HG02759 (cell line): ENCODE data around the gene LDLRAD3.
"Not testable (repeated sequence)": the region's sequence is repeated elsewhere in the genome, so short reads cannot be mapped to it uniquely, and the experiment has no call there.

Experiments
- ATAC-seq: cut with Tn5 transposase; IDR thresholded peaks from one replicate; pipeline ENCODE4 v1.9.1; 2021; ENCODE audit warnings: mild to moderate bottlenecking, moderate library complexity; ENCODE audit not compliant: unreplicated experiment

LDLRAD3 gene

DNA sequence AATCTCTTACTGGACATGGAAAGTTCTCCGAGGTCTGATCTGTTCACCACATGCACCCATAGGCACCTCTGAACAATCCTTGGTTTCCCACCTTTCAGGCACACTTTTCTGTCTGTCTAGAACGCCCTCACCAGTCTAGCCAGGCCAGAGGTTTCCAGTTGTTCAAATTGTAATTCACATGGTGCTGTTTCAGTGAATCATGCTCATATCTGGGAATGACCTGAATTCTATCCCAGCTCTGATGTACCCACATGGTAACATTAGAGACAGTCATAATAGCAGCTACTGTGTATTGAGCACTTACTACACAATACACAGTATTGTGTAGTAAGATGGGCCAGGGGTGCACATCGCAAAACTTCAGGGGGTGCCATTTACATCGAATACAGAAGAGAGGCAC is 207.1 kb downstream of the LDLRAD3 start:
- ATAC-seq: no peak

DNA sequence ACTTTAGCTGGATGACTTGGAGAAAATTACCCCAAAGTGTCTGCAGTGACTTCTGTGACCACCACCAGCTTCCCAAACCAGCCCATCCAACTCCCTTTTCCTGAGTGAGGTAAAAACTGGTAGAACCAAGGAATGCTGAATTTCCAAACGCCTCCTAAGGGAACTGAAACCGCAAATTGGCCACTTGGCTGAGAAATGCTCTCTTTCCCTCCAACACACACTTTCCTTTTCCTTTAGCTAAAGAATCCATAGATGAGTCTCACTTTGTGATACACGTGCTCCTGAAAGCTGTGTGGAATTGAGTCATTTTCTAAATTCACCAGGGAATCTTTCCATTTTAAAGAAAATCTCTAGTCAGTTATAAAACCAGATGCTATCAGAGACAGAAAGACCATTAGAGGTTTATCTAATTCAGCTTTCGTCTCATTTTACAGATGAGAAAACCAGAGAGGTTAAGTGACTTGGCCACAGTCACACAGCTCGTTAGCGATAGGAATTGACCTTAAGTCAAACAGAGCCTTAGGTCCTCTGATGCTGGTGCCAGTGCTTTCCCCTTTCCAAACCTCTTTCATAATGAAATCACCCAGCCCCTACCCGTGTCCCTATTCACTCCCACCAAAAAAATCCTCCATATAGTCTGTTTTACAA is 208.2 kb downstream of the LDLRAD3 start:
- no peak for ATAC-seq

DNA sequence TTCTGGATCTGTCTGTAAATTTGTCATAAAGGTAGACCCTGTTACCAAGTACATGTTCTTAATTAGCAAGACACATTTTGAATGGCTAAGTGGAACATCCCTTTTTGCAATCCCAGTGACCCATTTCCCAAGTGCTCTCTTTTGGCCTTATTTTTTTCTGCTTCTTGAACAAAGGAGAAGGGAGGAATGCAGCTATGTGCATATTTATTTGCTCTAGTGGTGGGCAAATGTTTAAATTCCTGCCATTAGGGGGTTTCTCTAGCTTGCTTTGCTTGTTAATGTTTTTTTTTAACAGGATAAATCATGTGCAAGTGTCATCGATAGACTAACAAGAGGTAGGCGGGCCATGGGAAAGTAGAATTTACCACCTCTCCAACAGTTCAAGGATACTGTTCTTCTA is 209.7 kb downstream of the LDLRAD3 start:
- ATAC-seq: no peak

DNA sequence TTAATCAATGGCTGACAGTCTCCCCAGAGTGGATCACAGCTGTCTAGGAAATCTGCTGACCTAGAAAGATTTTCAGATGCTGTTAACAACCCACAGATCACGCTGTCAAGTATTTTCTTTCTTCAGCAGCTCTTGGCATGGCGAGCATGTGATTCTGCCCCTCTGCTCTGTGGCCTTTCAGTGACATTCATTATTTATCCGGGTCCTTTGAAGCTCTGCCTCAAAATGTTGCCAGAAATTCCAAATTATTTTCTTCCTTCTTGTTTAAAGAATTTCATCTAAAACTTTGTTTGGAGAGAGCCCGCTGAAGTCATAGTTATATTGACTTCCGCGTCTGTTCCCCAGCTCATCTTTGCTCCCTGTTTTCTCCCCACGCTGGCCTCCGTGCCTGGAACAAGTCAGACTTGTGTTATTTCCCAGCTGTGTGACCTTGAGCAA is 211.3 kb downstream of the LDLRAD3 start:
- no peak for ATAC-seq

DNA sequence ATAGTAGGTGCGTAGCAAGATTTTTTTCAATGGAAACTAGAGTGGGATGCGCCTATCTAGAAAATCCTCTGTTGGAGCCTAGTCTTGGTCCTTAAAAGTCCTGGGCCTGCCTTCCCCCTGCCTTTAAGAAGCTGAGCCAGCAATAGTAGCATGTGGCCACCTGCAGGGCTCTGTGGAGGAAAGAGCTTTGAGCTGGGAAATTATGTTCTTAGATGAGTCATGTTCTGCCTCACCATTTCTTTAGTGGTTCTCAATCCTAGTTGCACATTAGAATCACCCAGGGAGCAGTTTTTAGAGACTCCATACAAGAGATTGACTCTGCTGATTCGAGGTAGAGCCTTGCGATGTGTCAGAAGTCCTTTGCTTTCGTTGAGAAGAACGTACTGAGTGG is 211.9 kb downstream of the LDLRAD3 start:
- ATAC-seq: no peak

DNA sequence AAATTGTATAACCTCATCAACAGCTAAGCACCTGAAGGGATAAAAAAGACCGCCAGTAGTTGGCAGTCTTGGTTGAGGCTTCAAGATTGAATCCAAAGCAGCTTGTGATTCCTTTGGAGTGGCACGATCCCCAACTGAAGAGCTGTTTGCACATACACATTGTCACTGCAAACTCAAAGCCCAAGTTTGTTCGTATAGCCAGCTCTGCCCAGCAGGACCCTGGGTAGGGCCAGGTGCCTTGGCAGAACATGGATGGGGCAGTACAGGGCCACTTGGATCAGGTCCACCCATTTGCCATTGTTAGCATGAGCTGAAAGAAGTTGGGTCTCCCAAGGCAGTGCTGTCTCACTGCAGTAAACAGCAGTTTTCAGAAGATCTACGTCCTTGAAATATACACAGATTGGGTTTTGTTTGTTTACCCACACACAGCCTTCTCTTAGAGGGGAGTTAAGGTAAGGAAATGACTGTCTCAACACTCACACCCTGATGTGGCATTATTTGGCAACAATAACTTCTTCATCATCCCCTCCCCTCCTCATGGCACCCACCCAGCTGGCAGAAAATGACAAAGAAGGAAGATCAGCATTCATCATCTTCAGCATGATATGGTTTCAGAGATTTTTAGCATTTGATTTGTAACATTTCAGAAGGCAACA is 212.4 kb downstream of the LDLRAD3 start:
- ATAC-seq: no peak

DNA sequence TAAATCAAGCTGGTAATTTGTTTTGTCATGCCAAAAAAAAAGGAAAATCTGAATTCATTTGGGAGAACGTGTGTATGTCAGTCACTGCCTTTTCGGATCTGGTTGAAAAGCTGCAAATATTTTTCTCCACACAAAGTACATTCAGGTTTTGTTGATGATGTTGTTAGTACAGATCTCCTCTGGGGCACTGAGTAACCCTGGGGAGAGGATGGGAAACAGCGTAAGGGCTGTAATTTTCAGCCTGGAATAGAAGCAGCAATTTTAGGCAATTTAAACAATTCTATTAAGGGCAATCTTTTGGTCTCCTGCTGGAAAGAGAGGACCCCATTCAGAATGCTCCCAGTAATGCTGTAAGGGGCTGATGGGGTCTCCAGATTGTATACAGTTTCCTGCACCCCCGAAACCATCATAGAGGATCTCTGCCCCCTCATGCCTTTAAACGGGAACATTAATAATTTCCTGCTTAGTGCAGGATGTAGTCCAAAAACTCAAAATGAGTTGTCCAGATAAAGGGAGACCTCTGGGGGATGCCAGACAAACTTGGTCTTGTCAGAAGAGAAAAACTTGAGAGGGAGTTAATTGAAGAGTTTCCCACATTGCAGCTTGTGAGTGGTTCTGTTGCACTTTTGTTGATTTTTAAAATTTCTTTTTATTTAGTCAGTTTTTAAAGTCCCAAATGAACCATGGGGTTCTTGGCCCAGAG is 213.1 kb downstream of the LDLRAD3 start:
- ATAC-seq: no peak

DNA sequence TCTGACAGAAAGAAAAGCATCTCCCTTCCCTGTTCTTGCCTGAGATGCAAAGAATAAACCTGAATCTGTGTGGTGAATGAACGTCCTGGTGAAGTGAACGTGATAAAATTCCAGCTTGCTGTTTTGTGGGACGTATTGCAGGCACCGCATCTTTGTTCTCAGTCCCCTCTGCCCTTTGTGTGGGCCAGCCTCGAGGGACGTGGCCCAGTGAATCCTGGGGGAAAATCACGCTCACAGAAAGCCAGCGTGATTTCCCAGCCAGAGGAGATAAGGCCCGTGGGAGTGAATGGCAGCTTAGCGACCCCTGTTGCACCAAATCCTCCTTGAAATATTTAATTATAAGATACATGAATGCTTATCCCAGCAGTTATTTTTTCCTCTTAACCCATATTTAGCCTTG is 216.2 kb downstream of the LDLRAD3 start:
- ATAC-seq: no peak

DNA sequence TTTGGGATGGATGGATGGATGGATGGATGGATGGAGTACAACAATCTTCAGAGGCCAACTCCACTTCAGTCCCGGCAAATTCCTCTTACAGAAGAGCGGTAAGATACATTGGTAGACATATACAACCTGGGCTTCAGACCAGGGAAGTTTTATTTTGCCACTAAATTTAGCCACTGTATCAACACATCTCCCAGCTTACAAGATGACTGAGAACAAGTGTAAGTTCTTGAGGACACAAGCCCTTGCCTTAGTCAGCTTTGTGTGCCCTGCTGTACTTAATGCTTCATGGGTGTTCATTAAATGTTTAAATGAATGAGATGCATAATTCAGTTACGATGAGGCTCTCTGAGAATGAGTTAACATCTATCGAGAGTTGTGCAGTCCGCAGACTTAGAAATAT is 217.7 kb downstream of the LDLRAD3 start:
- no peak for ATAC-seq

DNA sequence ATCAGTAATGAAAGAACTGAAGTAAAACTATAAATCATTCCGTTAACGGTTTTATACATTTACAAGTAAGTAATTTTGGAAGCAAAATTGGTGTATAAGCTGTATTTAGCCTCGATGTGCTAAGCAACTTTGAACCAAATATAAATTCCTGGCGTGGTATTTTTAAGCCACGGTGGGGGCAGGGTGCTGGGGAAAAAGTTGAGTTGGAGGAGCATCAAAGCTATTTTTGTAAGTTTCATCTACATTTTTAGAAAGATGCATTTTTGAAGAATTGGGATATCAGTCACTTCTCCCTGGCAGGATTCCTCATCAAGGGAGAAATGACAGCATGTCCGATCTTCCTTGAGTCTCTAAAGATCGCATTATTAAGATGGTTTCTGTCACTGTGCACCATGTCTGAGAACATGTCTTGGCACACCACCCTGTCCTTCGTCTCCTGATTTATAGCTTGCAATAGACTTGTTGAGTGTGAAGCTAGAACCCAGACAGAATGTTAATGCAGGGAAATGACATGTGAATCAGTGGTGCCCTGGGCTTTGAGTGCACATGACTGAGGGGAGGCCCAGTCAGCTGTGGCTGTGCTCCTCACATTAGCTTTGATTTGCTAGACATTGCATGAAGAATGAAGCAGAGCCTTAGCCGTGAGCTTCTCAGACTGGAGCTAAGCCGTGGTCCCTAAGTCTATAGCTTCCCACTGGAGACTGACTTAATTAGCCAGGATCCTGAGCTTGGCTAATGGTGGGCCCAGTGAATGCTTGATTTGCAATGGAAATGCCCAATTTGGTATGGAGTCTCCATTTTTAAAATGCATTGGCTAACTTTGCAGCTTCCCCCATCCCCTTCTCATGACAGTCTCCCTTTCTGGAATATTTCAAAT is 218.4 kb downstream of the LDLRAD3 start:
- no peak for ATAC-seq

DNA sequence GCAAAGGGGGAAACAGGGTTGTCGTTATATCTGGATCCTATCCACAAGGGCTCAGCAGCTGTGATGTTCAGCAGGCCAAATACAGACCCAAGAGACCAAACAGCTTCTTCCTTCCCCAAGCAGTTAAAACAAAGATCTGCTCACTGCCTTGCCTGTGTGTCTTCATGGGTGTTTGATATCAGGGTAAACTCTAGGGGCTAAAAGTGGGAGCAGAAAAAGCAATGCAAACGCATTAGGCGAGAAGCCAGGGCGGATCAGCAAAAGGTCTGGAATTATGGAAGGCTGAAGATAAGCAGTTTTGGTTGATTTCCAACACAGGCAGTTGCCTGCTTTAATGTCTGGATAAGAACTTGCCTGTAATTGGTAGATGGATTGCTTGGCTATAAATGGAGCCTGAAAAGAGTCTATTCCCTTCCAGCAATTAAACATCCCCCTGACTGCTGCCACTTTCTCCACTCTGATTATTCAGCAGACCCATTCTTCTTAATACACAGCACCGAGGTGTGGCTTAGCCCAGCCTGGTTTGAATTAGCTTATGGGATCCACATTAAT is 219.1 kb downstream of the LDLRAD3 start:
- no peak for ATAC-seq

DNA sequence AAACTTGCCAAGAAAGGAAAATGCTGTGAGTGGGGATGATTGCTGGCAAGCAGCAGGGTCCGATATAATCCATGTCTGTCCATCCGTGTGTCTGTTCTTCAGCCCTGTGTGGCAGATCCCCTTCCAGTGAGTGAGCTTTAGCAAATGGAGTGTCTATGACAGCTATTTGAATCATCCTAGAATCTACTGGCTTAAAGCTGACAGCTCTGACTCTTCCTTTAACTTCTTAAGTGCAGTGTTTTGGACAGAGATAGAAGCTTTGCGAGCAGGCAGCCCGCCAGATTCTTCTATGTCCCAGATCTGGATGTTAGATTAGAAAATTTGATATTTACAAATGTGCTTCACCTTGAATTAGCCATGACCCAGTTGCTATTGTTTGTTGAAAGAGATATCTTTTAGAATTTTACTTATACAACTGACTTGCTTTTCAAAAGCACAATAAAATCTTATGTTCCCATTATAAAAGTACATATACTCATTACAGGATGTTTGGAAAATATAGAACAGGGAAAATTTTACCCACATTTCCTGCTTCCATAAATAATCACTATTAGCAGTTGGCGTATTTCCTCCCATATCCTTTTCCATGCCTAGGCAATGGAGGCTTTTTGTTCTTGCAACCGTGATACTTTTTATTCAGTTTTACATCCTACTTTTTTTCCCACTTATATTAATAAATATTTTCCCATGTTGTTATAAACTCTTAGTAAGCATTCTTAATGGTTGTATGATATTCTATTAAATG is 220.8 kb downstream of the LDLRAD3 start:
- no peak for ATAC-seq

DNA sequence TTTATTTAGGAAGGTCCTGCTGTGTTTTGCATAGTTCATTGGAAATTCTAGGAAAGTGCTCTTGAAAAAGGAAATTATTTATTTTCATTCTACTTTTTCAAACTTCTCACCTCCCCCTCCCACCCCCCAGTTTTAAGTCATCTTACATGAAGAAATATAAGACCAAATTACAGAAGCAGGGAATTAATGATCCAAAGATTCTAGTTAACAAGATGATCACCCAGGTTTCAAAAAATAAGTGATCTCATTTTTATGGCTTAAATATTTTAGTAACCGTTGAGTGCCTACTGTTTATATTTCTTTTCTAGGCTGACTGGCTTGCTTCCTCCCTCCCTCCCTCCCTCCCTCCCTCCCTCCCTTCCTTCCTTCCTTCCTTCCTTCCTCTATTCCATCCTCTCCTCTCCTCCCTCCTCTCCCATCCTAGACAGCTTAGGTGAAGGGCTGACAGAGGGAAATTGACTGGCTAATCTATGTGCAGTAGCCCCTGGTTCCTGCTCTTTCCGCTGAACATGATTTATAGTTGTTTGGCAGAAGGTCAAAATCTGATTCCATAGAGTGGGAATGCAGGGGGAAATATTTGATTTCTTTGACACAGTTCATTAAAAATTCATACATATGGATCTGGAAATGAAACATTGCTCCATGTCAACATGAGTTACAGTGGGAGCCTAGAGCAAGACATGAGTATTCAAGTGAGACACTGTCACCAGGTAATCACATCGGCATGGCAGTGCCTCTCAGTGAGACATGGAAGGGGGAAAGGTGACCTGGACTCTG is 221.9 kb downstream of the LDLRAD3 start:
- no peak for ATAC-seq

DNA sequence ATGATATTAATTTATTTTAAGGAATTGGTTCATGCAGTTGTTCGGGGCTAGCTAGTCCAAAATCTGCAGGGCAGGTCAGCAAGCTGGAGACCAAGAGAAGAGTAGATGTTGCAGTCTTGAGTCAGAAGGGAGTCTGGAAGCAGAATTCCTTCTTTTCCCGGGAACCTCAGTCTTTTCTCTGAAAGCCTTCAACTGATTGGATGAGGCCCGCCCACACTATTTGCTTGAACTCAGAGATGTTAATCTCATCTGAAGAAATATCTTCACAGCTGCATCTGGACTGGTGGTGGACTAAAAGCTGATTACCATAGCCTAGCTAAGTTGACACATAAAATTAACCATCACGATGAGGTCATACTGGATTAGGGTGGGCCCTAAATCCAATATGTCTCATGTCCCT is 223.2 kb downstream of the LDLRAD3 start:
- no peak for ATAC-seq

DNA sequence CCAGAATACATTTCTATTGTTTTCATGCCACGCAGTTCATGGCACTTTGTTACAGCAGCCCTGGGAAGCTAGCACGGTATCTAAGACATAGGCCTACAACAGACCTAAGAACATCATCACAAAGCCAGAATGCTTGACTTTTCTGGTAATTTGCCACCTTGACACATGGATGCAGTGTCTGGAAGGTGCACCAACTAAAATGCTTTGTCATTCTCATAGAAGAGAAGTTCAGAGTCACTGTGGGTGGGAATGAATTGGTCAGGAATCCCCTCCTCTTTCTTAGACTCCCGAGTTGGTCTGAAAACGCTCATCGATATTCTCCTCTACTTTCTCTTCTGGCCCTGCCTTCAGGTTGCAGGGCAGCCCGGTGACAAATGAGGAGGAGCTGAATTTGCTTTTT is 223.9 kb downstream of the LDLRAD3 start:
- ATAC-seq: no peak

DNA sequence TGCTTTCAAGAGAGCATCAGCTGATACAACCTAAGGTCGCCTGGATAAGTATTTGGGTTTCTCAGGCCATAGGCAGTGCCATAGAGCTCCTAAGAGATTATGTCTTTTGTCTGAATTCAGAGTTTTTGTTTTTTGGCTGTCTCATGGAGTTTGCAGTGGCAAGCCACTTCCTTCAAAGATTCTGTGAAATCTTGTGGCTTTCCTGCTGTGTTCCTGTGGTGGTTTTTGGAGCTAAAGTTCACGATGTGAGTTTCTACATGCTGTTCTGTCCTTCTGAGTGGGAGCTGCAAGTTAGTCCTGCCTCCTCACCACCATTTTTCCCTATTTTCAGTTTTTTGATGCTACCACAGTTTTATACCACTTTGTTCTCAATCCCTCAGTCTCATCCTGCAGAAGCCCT is 234.0 kb downstream of the LDLRAD3 start:
- no peak for ATAC-seq

DNA sequence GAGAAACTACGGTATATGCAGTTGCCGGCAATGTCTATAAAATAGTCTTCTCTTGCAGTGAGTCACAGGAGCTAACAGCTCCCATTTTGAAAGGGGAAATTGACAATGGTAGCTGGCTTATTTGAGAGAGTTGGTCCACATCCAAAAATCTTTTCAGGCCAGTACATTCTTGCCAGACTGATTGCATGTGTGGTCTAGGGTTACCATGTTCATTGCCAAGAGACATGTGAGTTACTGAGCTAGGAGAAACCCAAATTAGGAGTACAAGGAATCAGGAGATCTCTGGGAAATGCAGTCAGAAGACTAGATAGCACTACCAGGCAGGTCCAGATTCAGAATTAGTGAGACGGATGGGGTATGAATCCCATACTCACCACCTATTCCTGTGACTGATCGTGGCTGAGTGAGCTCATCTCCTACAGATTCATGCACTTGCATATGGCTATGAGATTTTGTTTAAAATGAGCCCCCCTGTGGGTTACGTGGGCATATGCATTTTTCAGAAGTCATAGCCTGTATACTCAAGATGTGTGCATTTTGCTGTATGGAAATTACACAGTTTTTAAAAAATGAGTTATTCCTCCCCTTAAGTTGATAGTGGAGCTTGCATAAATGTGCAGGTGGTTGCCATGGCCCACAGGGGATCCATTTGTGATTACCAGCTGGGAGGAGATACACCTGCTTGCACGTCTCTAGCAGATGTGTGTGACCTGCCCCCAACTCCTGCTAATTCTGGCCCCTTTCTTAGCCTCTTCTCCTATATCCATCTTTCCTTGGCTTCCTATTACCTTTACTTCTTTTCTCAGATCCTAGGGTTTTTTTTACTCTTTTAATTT is 242.7 kb downstream of the LDLRAD3 start:
- ATAC-seq: no peak

DNA sequence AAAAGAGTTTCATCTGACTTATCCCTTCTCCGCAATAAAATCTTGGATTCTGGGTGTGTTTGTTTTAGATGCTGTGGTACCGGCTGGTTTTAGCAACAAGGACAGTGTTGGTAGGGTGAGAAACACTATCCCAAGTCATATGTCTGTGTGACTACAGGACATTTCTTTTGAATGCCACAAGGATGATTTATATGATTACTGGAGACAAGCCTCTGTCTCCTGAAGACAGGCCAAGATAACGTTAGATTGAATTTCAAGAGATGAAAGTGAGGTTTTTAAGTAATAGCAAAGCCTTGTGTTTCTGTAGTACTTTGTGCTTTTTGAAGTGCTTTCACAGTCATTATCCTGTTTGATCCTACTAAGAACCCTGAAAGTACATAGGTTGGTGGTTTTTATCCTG is 243.8 kb downstream of the LDLRAD3 start:
- ATAC-seq: no peak

DNA sequence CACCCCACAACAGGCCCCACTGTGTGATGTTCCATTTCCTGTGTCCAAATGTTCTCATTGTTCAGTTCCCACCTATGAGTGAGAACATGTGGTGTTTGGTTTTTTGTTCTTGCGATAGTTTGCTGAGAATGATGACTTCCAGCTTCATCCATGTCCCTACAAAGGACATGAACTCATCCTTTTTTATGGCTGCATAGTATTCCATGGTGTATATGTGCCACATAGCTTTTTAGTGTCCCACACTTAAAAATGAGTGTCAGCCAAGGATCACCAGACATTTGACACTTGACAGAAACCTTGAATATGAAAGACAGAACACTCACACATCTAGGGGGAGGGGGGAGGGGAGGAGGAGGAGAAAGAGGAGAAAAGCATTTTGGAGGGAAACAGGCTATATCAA is 245.9 kb downstream of the LDLRAD3 start:
- not testable (repeated sequence) for ATAC-seq
